HCT116 (cell line): ENCODE results near the gene PPIP5K2. TPM values are rescaled to one million over a fixed set of nuclear protein-coding genes. Genes with fewer than 3 reads are reported as not detected.

Experiments used
- ATAC-seq: fragments of 200-7000 bp; cut with Tn5 transposase; 2 replicates; pipeline ENCODE4 v1.9.1; 2020; ENCODE audit warnings: mild to moderate bottlenecking, moderate library complexity
- BruUV-seq: library from RNA; stranded (reverse); fragments of 400-500 nt; replicated peaks from 2 replicates; lab custom pipeline; 2021; lab: Mats Ljungman, UMichigan
- CTCF ChIA-PET: fragments of 300-600 bp; sonication (Branson Sonifier 250); formaldehyde crosslinking; loops from one replicate; lab custom pipeline; 2021; ENCODE audit warnings: antibody characterized with exemption; lab: Charles Lee
- POLR2A ChIA-PET: fragments of 300-600, 350-600 bp; sonication (Branson Sonifier 250); formaldehyde crosslinking; loops from one replicate; lab custom pipeline; 2021; ENCODE audit warnings: antibody characterized with exemption; lab: Charles Lee
- RAD21 ChIA-PET, 2 experiments: fragments of 300-600 bp; sonication (Branson Sonifier 250); formaldehyde crosslinking; loops; one replicate each; lab custom pipeline; 2023; ENCODE audit warnings: low total read pairs in 2 of 2; ENCODE audit not compliant: uncharacterized antibody in 2 of 2, unreplicated experiment in 2 of 2, low non-redundant PET in 1 of 2; lab: Charles Lee
- DNase-seq: peaks from one replicate; pipeline ENCODE4 v3.0.0-alpha.2; 2010; ENCODE audit warnings: low read depth, low spot score
- H2AFZ ChIP-seq: fragments of 200-600 bp; shearing (Covaris generic), sonication (generic); 2 replicates; pipeline ENCODE4 v1.6.1; 2017; ENCODE audit warnings: low read depth, mixed run types, mixed read lengths, antibody characterized with exemption, low read length; ENCODE audit not compliant: poor library complexity, severe bottlenecking
- H3K27ac ChIP-seq: 2 replicates; pipeline ENCODE4 v1.5.1; 2012; ENCODE audit warnings: low read depth, low read length
- H3K27me3 ChIP-seq: fragments of 200-600 bp; sonication (generic); 2 replicates; pipeline ENCODE4 v1.6.1; 2016; ENCODE audit warnings: mixed run types, low read length, mixed read lengths; ENCODE audit not compliant: insufficient read depth
- H3K36me3 ChIP-seq, 2 experiments: fragments of 200-500 bp in 1 of 2; fragments of 200-600 bp in 1 of 2; sonication (Bioruptor generic) in 1 of 2; sonication (generic) in 1 of 2; 2 replicates each; pipeline versions ENCODE4 v1.5.1 to v1.6.1; 2014 to 2016; ENCODE audit warnings: low read length in 2 of 2, inconsistent platforms in 1 of 2, mixed read lengths in 1 of 2, mixed run types in 1 of 2; ENCODE audit not compliant: insufficient read depth in 2 of 2, control insufficient read depth in 1 of 2
- H3K4me1 ChIP-seq, 2 experiments: fragments of 200-600 bp in 1 of 2; sonication (generic) in 1 of 2; 2 replicates each; pipeline versions ENCODE4 v1.5.1 to v1.6.1; 2012 to 2017; ENCODE audit warnings: low read length in 2 of 2, inconsistent platforms in 1 of 2, mild to moderate bottlenecking in 1 of 2, mixed read lengths in 1 of 2, mixed run types in 1 of 2, moderate library complexity in 1 of 2; ENCODE audit not compliant: insufficient read depth in 2 of 2, control insufficient read depth in 1 of 2
- H3K4me2 ChIP-seq: fragments of 200-600 bp; sonication (generic); 2 replicates; pipeline ENCODE4 v1.6.1; 2017; ENCODE audit warnings: mixed run types, low read length, mixed read lengths
- H3K4me3 ChIP-seq, 2 experiments: fragments of 200-600 bp in 1 of 2; sonication (generic) in 1 of 2; replicated peaks in 1 of 2; 2 replicates each; pipeline ENCODE4 v1.5.1; 2011 to 2016; ENCODE audit warnings: low read length in 2 of 2, control low read depth in 1 of 2, low read depth in 1 of 2, mild to moderate bottlenecking in 1 of 2, mixed read lengths in 1 of 2, mixed run types in 1 of 2
- H3K79me2 ChIP-seq: fragments of 200-600 bp; sonication (generic); 2 replicates; pipeline ENCODE4 v1.6.1; 2017; ENCODE audit warnings: mild to moderate bottlenecking, mixed run types, low read length, moderate library complexity, mixed read lengths; ENCODE audit not compliant: insufficient read depth
- H3K9ac ChIP-seq: fragments of 200-600 bp; sonication (generic); 2 replicates; pipeline ENCODE4 v1.6.1; 2016; ENCODE audit warnings: low read length, mixed read lengths
- H3K9me2 ChIP-seq: fragments of 200-600 bp; sonication (generic), shearing (Covaris generic); 2 replicates; pipeline ENCODE4 v1.6.1; 2017; ENCODE audit warnings: mixed run types, mild to moderate bottlenecking, moderate library complexity; ENCODE audit not compliant: insufficient read depth
- H3K9me3 ChIP-seq, 2 experiments: fragments of 200-500 bp in 1 of 2; fragments of 200-600 bp in 1 of 2; sonication (Bioruptor generic) in 1 of 2; sonication (generic) in 1 of 2; 2 replicates each; pipeline ENCODE4 v1.6.1; 2014 to 2017; ENCODE audit warnings: low read length in 2 of 2, mixed read lengths in 2 of 2, inconsistent platforms in 1 of 2, low read depth in 1 of 2, mild to moderate bottlenecking in 1 of 2, mixed run types in 1 of 2, moderate library complexity in 1 of 2; ENCODE audit not compliant: control insufficient read depth in 1 of 2, insufficient read depth in 1 of 2
- H4K20me1 ChIP-seq: fragments of 200-600 bp; sonication (generic), shearing (Covaris generic); 2 replicates; pipeline ENCODE4 v1.6.1; 2017; ENCODE audit warnings: mixed run types, mild to moderate bottlenecking, moderate library complexity; ENCODE audit not compliant: insufficient read depth
- ELF1 ChIP-seq: IDR thresholded peaks from 2 replicates; pipeline ENCODE4 v1.6.1; 2012; ENCODE audit warnings: low read depth, borderline replicate concordance
- EZH2phosphoT487 ChIP-seq: fragments of 200-600 bp; IDR thresholded peaks from 2 replicates; pipeline ENCODE4 v1.6.1; 2018; ENCODE audit warnings: antibody characterized with exemption, borderline replicate concordance
- FOSL1 ChIP-seq: IDR thresholded peaks from 2 replicates; pipeline ENCODE4 v1.6.1; 2012; ENCODE audit warnings: low read depth
- POLR2A ChIP-seq: IDR thresholded peaks from 2 replicates; pipeline ENCODE4 v1.7.0; 2011; ENCODE audit warnings: borderline replicate concordance; ENCODE audit not compliant: insufficient read depth, insufficient read length; ENCODE audit errors: extremely low read depth
- SRF ChIP-seq: IDR thresholded peaks from 2 replicates; pipeline ENCODE4 v1.6.1; 2012; ENCODE audit warnings: low read depth
- YY1 ChIP-seq: IDR thresholded peaks from 2 replicates; pipeline ENCODE4 v1.6.1; 2011; ENCODE audit warnings: low read length, low read depth, moderate library complexity, mild to moderate bottlenecking; ENCODE audit not compliant: insufficient replicate concordance; ENCODE audit errors: extremely low read depth
- ZBTB33 ChIP-seq: IDR thresholded peaks from 2 replicates; pipeline ENCODE4 v1.6.1; 2011; ENCODE audit warnings: mild to moderate bottlenecking, low read length, moderate library complexity; ENCODE audit not compliant: insufficient replicate concordance; ENCODE audit errors: extremely low read depth
- ZFX ChIP-seq: fragments of 450-650 bp; IDR thresholded peaks from 2 replicates; pipeline ENCODE4 v1.6.1; 2017
- ZNF274 ChIP-seq: fragments of 200-500 bp; sonication (Bioruptor generic); IDR thresholded peaks from 2 replicates; pipeline ENCODE4 v1.6.1; 2014; ENCODE audit warnings: mild to moderate bottlenecking, low read depth, low read length, inconsistent platforms
- intact Hi-C: fragments of 100-400 bp; cut with micrococcal nuclease; formaldehyde crosslinking; loops from 2 replicates; pipeline ENCODE4 v1.10.0; 2022
- total RNA-seq: library from RNA; stranded (reverse); gene quantifications from one replicate; pipeline ENCODE4 v1.2.1, GENCODE V29; 2021; ENCODE audit not compliant: unreplicated experiment
- TF ChIP-seq, protein P1 (sequence below): IDR thresholded peaks from 2 replicates; pipeline ENCODE4 v1.6.1; 2012

The PPIP5K2 gene
- total RNA-seq, 1 experiment from 2014 or later, result 45.8 TPM

GRCh38 chr5:103108086-103108485 is 12.0 kb upstream of the PPIP5K2 start:
- RAD21 ChIA-PET, result no interaction called here
- Histone ChIP-seq H3K79me2 (peaks cover 14% of the 10 kb centered on the region; the same call in 1 of the 2 replicates), H3K4me2 (no peak overlapping the region), H3K9me3 (no peaks in the 10 kb centered on the region), H3K27ac (no peak overlapping the region), H3K4me3 (no peak overlapping the region), H3K36me3 (no peaks in the 10 kb centered on the region), H2AFZ (no peak overlapping the region), H4K20me1 (no peaks in the 10 kb centered on the region), H3K9ac (no peak overlapping the region), H3K27me3 (no peaks in the 10 kb centered on the region), H3K4me1 (no peaks in the 10 kb centered on the region), H3K9me2 (no peaks in the 10 kb centered on the region)
- CTCF ChIA-PET, result no interaction called here
- DNase-seq (no peak), ATAC-seq (no peak)
- TF ChIP-seq ZBTB33 (no peak), ZNF274 (no peak), ELF1 (no peak), EZH2phosphoT487 (no peak), YY1 (no peak), ZFX (no peak)
- intact Hi-C loops, result no loop called here
- no TSS peak for BruUV-seq
- POLR2A ChIA-PET, result no interaction called here

DNA sequence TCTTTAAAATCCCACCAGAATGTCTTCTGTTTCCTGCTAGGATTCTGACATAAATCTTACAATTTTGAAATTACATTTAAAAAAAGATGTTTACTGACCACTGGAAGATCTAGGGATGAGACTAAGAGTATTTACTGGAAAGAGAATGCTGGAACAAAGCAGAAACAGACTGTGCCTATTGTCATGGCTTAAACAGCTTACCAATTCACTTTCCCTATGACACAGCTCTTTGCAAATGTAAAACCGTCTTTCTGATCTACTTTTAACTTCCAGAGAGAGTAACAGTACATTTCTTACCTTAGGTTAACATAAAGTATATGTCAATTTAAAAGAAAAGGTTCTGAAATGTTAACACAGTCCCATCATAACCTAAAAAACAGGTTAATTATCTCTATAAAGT is 10.8 kb upstream of the PPIP5K2 start:
- TF ChIP-seq, protein P1, sequence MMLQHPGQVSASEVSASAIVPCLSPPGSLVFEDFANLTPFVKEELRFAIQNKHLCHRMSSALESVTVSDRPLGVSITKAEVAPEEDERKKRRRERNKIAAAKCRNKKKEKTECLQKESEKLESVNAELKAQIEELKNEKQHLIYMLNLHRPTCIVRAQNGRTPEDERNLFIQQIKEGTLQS, result no peak
- TF ChIP-seq FOSL1 (no peak), SRF (no peak), POLR2A (no peak), ZFX (no peak)
- Histone ChIP-seq H3K36me3 (no peaks in the 10 kb centered on the region), H3K79me2 (peaks cover 22% of the 10 kb centered on the region), H3K4me2 (no peak overlapping the region), H3K27me3 (no peaks in the 10 kb centered on the region), H4K20me1 (no peaks in the 10 kb centered on the region), H3K4me3 (no peak overlapping the region), H3K9me2 (no peaks in the 10 kb centered on the region), H3K4me1 (no peaks in the 10 kb centered on the region), H3K9me3 (no peaks in the 10 kb centered on the region), H2AFZ (no peak overlapping the region), H3K27ac (no peak overlapping the region), H3K9ac (no peak overlapping the region)
- no peak for DNase-seq
- intact Hi-C loops, result no loop called here
- no TSS peak for BruUV-seq
- ATAC-seq, result no peak
- ChIA-PET POLR2A (no interaction called here), CTCF (no interaction called here), RAD21 (no interaction called here)
